GM21529 (cell line): ENCODE results near the gene ARF1.

Experiments
- ATAC-seq: cut with Tn5 transposase; IDR thresholded peaks from one replicate; pipeline ENCODE4 v1.9.1; 2021; ENCODE audit not compliant: unreplicated experiment

The ARF1 gene

DNA sequence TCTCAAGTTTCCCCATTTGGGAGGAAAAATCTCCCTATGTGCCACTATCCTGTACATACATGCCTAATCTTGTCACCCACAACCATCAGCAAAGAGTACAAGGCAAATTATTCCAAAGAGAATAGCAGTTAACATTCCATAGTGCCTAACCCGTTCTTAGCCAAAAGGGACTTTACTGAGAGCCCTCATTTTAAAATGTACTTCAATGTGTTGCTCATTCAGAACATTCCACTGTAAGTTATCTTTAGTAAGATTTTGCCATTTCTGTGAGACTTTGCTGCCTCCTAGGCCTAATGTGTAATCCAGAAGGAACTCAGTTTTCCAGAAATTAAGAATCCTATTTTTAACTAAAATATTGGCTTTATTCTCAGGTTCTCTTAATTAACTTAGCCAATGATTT, 37.8 kb downstream of the ARF1 start:
- ATAC-seq = no peak

DNA sequence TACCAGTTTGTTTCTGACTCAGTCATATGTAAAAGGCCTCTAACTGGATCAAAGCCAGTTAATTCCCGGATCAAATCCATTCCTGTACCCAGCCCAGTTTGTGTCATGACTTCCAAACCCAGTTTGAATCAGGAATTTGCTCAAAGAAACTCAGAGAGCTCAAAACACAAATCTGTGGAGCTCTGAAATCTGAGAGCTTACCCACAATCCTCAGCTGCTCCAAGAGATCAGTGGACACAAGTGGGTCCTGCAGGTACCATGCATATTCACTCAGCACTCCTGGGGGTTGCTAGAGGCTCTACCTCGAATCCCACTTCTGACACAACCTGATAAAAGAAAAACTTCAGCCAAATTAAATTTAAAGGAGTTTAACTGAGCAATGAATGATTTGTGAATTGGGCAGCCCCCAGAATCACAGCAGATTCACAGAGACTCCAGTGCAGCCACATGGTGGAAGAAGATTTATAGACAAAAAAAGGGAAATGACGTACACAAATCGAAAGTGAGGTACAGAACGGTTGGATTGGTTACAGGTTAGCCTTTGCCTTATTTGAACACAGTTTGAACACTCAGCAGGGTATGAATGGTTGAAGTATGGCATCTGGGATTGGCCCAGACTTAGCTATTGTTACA, 38.5 kb downstream of the ARF1 start:
- ATAC-seq = no peak

DNA sequence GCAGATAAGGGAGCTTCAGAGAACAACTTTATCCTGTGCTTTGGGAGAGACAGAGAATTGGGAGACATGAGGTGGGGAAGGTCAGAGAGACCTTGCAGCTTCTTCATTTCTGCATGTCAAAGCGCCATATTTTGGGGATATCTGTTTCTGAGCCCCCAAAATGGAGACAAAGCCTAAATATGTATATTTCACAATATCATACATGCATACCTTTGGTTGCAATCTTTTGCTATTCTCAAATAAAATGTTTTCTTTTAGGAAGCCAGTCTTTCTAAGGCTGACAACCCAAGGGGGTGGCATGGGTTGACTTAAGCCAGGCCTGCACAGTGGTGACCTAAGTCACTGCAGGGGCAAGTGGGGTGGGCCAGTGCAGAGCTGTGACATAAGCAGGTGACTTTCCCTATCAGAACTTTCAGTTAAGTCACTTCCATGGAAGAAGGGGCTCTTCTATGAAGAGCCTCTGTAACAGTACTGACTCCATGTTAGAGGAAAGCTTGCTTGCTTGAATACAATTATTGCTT, 40.5 kb downstream of the ARF1 start:
- no peak for ATAC-seq

- no peak for ATAC-seq
Measured at GRCh38 chr1:228123505-228123904, 41.0 kb downstream of the ARF1 start.

- ATAC-seq = no peak
Measured at GRCh38 chr1:228125185-228125584, 42.7 kb downstream of the ARF1 start.

GRCh38 chr1:228131766-228132165, 49.3 kb downstream of the ARF1 start:
- no peak for ATAC-seq

- no peak for ATAC-seq
Measured at GRCh38 chr1:228134591-228134990, 52.1 kb downstream of the ARF1 start.

DNA sequence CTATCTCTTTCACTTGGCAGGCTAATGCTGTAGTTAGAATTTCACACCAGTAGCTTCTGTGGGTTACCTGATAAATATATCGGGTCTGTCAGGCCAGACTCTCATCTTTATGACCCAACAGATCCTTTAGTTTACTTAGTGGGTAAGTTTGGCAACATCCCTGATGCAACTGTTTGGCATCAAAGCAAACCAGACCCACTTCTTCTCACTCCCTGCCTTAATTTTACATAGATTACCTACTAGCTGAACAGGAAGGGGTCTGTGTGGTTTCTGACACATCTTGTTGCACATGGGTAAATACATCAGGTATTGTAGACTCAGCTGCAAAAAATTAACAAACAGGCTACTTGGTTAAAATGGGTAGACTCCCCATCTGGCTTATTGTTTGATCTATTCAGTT, 54.4 kb downstream of the ARF1 start:
- no peak for ATAC-seq

- no peak for ATAC-seq
Measured at GRCh38 chr1:228139406-228139930, 57.0 kb downstream of the ARF1 start.

DNA sequence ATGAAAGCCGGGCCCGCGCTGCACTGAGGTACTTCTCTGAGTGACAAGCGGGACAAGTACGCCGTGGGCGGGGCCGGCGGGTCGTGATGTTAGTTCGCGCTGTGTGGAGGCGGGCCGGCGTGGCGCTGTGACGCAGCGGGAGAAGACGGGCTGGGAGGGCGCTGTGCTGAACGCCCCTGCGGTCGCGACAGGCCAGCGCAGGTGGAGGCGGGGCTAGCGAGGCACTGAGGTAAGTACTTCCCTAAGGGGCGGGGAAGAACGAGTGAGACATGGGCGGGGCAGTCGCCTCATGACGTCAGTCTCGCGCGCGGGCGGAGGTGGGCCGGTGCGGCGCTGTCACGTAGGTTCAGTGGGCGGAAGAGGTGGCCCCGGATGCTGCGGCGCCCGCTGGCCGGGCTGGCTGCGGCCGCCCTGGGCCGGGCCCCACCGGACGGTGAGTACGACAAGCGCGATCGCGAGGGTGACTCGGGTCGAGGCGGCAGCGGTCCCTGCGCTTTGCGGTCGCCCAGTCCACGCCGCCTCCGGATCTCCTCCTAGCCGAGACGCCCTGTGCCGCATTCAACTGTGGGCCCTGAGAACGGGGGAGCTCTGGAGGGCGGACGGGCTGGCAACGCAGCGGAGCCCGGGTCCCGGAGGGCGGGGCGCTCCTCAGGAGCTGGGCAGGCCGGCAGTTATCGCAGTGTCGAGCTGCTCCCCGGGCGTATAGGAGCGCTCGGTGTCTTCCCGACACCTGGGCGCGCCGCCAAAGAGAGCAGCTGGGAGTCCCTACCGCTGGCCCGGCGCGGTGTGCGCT, 57.6 kb downstream of the ARF1 start, which contains the start of gene GUK1:
Gene GUK1 (plus strand): TSS at position 349 of the 793 bp plus-strand sequence. CDS start 24 bp downstream, at position 373.
- ATAC-seq = peak; percentile 89

GRCh38 chr1:228140724-228141225, 58.3 kb downstream of the ARF1 start:
- ATAC-seq = no peak

DNA sequence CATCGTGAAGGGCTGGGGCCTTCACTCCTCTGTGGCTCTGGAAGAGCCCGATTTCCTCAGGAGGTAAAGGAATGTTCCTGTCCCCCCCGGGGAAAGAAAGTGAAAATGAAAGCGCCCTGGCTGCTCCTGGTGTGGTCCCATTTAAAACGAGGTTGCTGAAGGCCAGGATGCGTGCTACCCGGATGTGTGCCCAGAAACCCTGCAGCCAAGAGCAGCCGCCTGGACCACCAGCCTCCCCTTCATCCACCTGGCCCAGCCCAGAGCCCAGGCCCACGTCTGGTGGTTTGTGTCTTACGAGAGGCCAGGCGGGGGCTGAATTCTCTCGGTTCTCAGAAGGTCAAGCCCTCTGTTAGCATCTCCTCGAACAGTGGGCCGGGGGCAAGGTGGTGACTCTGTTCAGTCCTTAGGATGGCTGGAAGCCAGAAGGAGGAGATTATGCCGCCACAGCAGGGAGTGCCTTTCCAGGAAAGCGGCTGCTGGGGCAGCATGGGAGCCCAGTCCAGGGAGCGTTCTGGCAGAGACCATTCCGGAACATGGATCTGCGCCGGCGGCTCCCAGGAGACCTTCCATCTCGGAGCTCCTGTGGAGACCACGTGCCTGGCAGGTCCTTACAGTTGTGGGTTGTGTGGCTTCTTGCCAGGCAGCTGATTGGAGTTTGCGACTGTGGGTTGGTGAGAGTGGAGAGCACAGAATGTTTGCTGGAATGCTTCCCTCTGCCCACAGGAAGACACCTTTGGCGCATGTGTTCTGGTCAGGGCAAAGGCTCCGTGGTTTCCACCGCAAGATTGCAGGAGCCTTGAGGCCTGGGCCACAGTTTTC, 58.9 kb downstream of the ARF1 start:
- ATAC-seq = no peak

DNA sequence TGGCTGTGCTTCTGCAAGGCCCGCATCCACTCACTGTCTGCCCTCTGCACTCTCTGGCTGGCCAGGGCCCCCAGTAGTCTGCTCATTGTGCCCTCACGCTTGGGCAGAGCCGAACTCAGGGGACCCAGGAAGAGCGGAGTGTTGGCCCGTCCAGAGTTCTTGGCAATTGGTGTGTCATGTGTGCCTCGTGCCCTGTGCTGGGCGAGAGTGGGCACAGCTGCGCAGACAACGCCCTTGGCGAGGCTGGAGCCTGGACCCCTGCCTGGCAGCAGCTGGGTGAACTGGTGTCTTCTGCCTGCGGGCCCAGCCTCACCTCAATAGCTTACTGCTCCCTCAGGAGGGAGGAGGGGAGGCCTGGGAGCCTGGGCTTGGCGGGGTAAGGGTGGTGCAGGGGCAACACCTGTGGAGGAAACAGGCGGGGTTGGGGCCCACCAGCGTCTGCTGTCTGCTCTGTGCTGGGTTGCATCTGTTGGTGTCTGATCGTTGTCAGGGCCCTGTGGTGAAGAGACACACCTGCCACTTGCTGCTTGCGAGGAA, 59.7 kb downstream of the ARF1 start:
- ATAC-seq = no peak

DNA sequence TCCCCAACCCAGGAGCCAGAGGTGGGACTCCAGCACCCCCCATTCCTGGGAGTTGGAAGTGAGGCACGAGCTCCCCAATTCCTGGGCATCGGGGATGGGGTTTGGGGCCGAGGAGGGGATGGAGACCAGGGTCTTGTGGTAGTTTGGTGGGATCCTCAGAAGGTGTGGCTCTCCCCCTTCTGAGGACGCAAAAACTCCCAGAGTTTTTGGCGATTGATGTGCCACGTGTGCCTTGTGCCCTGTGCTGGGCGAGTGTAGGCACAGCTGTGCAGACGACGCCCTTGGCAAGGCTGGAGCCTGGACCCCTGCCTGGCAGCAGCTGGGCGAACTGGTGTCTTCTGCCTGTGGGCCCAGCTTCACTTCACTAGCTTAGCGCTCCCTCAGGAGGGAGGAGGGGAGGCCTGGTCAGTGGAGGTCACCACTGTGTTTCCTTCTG, 60.2 kb downstream of the ARF1 start:
- ATAC-seq = no peak

- ATAC-seq = no peak
Measured at GRCh38 chr1:228143480-228144192, 61.1 kb downstream of the ARF1 start.

DNA sequence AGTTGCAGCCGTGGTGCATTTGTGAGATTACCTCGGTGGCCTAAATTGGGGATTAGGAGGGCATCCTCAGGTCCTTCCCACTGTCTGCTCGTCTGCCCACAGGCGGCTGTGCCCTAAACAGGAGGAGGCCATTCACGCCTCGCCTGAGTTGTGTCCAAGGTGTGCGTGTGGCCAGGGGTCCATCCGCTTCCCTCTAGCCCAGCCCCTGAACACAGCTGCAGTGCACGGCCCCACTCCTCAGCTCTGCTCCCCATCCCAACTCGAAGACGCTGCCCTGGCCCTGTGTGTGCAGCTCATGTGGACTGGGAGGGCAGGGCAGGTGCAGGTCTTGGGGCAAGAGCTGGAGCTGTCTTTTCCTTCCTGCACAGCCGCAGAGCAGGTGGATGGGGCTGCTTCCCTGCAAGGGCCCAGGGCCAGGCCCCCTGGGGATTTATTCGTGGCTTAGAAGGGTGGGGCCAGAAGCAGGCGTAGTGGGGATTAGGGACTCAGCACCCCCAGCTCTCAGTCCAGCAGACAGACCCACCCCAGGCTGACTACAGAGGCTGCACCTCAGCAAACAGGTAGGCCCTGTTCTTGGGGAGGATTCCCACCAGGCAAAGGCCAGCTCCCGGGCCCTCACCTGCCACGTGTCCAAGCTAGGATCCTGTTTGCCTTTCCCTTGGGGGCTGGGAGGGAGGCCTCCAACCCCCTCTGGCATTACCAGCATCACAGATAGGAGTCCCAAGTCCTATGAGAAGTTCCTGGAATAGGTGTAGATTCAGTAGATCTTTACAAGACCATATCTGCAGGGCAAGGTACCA, 61.9 kb downstream of the ARF1 start:
- no peak for ATAC-seq

GRCh38 chr1:228144993-228145343, 62.5 kb downstream of the ARF1 start:
- no peak for ATAC-seq

DNA sequence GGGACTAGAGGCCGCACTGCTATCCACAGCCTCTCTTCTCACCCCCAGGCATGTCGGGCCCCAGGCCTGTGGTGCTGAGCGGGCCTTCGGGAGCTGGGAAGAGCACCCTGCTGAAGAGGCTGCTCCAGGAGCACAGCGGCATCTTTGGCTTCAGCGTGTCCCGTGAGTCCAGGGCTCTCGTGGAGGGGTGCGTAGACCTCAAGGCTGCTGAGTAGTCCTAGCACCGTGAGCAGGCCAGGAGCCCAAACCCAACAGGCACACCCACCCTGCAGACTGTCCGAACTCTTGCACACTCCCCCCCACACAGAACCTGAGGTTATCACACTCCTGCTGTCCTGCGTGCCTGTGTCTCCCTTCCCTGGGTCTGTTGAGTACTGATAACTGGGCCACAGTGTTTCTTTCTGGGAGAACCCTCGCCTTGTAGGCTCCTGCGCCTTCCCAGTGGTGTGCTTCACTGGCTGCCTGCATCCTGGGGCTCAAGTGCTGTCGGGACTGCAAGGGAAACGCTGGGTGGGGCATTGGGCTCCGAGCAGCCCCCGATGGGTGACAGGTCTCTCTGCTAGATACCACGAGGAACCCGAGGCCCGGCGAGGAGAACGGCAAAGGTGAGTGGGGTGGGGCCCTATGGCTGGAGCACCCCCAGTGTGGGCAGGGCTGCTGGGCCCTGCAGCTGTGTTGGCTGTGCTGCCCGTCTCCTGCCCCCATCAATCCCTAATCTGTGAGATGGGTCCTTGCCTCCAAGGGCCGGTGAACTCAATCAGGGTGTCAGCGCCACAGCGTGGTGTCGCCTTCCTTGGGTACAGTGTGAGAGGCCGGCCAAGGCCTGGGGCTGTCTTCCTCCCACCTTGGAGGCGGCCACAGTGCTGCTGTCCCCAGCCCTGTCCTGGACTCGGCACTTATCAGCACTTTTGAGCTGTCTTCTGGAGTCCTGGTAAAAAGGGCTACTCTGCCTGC, 63.2 kb downstream of the ARF1 start:
- no peak for ATAC-seq
